Endothelial cell of umbilical vein (primary cell): ENCODE measurements around the gene SUGCT. TPM values are rescaled to one million over a fixed set of nuclear protein-coding genes. Genes with fewer than 3 reads are reported as not detected.

ENCODE experiments used
- BruUV-seq: library from RNA; stranded (reverse); fragments of 400-500 nt; replicated peaks from 2 replicates; lab custom pipeline; 2021; lab: Mats Ljungman, UMichigan
- CTCF ChIA-PET: fragments of 300-600, 350-600 bp; sonication (Branson Sonifier 250); formaldehyde crosslinking; loops from one replicate; lab custom pipeline; 2021; ENCODE audit warnings: antibody characterized with exemption, inconsistent platforms; lab: Charles Lee
- POLR2A ChIA-PET: fragments of 300-600, 350-600 bp; sonication (Branson Sonifier 250); formaldehyde crosslinking; loops from one replicate; lab custom pipeline; 2021; ENCODE audit warnings: antibody characterized with exemption, inconsistent platforms; lab: Charles Lee
- DNase-seq: peaks from one replicate; pipeline ENCODE4 v3.0.0-alpha.2; 2011; ENCODE audit warnings: low read depth, low spot score
- FAIRE-seq: peaks from 2 replicates; lab custom pipeline; 2011; peaks lifted over from hg19 to GRCh38; lab: Jason Lieb, UNC
- H2AFZ ChIP-seq: 2 replicates; pipeline ENCODE4 v1.6.0; 2012; ENCODE audit warnings: low read depth, low read length, control low read depth, inconsistent platforms
- H3K27ac ChIP-seq: 2 replicates; pipeline ENCODE4 v1.5.1; 2011; ENCODE audit warnings: low read depth, mild to moderate bottlenecking, control low read depth, low read length, moderate library complexity; ENCODE audit not compliant: insufficient read depth
- H3K27me3 ChIP-seq, 2 experiments: 2 replicates each; pipeline versions ENCODE4 v1.6.0 to v1.6.1; 2011; ENCODE audit warnings: low read length in 2 of 2, mixed read lengths in 1 of 2; ENCODE audit not compliant: control insufficient read depth in 2 of 2, insufficient read depth in 2 of 2
- H3K36me3 ChIP-seq, 2 experiments: 2 replicates in 1 of 2; 3 replicates in 1 of 2; pipeline ENCODE4 v1.5.1; 2011; ENCODE audit warnings: low read length in 2 of 2, mild to moderate bottlenecking in 1 of 2, moderate library complexity in 1 of 2; ENCODE audit not compliant: control insufficient read depth in 2 of 2, insufficient read depth in 2 of 2; ENCODE audit errors: extremely low read depth in 1 of 2
- H3K4me1 ChIP-seq: 3 replicates; pipeline ENCODE4 v1.5.1; 2011; ENCODE audit warnings: mild to moderate bottlenecking, low read length; ENCODE audit not compliant: control insufficient read depth, insufficient read depth; ENCODE audit errors: extremely low read depth
- H3K4me2 ChIP-seq: 2 replicates; pipeline ENCODE4 v1.6.1; 2011; ENCODE audit warnings: low read length, control low read depth, mixed read lengths; ENCODE audit not compliant: insufficient read depth
- H3K4me3 ChIP-seq, 3 experiments: fragments of 200-600 bp in 1 of 3; sonication (generic), shearing (Covaris generic) in 1 of 3; replicated peaks in 1 of 3; 2 replicates each; pipeline ENCODE4 v1.5.1; 2011 to 2016; ENCODE audit warnings: control low read depth in 3 of 3, low read length in 3 of 3, mild to moderate bottlenecking in 2 of 3, inconsistent platforms in 1 of 3, low read depth in 1 of 3, moderate library complexity in 1 of 3; ENCODE audit not compliant: insufficient read depth in 1 of 3
- H3K79me2 ChIP-seq: 2 replicates; pipeline ENCODE4 v1.6.0; 2012; ENCODE audit warnings: low read length, inconsistent platforms; ENCODE audit not compliant: control insufficient read depth, insufficient read depth
- H3K9ac ChIP-seq: replicated peaks from 2 replicates; pipeline ENCODE3; 2011; ENCODE audit warnings: low read length, control low read depth; ENCODE audit not compliant: insufficient read depth; ENCODE audit errors: extremely low read depth
- H3K9me1 ChIP-seq: replicated peaks from 3 replicates; pipeline ENCODE4 v1.6.0; 2011; ENCODE audit warnings: mild to moderate bottlenecking, low read length; ENCODE audit not compliant: control insufficient read depth, insufficient read depth; ENCODE audit errors: extremely low read depth
- H3K9me3 ChIP-seq: replicated peaks from 2 replicates; pipeline ENCODE4 v1.5.1; 2012; ENCODE audit warnings: low read length, inconsistent platforms; ENCODE audit not compliant: control insufficient read depth, insufficient read depth
- H4K20me1 ChIP-seq: replicated peaks from 2 replicates; pipeline ENCODE3; 2011; ENCODE audit warnings: mild to moderate bottlenecking, low read length; ENCODE audit not compliant: control insufficient read depth, insufficient read depth; ENCODE audit errors: extremely low read depth
- EZH2 ChIP-seq: IDR thresholded peaks from 2 replicates; pipeline ENCODE4 v1.6.1; 2012; ENCODE audit warnings: borderline replicate concordance, low read depth, mild to moderate bottlenecking, moderate library complexity, low read length, inconsistent platforms; ENCODE audit not compliant: severe bottlenecking
- FOS ChIP-seq: IDR thresholded peaks from 2 replicates; pipeline ENCODE4 v1.6.1; 2011; ENCODE audit warnings: mild to moderate bottlenecking, low read length, moderate library complexity, borderline replicate concordance; ENCODE audit not compliant: insufficient read depth
- GATA2 ChIP-seq: IDR thresholded peaks from 2 replicates; pipeline ENCODE4 v1.7.0; 2011; ENCODE audit warnings: low read depth, mild to moderate bottlenecking, moderate library complexity, mixed read lengths, low read length; ENCODE audit not compliant: insufficient read length, insufficient read depth
- JUN ChIP-seq: IDR thresholded peaks from 2 replicates; pipeline ENCODE4 v1.6.1; 2011; ENCODE audit warnings: borderline replicate concordance, low read depth; ENCODE audit not compliant: insufficient read length, insufficient read depth
- MYC ChIP-seq: IDR thresholded peaks from one replicate; pipeline ENCODE4 v1.6.1; 2011; ENCODE audit warnings: mild to moderate bottlenecking, low read depth, low read length
- POLR2A ChIP-seq: IDR thresholded peaks from 2 replicates; pipeline ENCODE4 v1.6.1; 2012; ENCODE audit warnings: low read depth, mild to moderate bottlenecking, control low read depth, low read length
- POLR2AphosphoS5 ChIP-seq: IDR thresholded peaks from 2 replicates; pipeline ENCODE4 v1.6.1; 2012; ENCODE audit warnings: low read depth, mild to moderate bottlenecking, control low read depth, low read length, moderate library complexity; ENCODE audit not compliant: insufficient read depth
- dilution Hi-C: fragments of 300-500 bp; cut with MboI; formaldehyde crosslinking; loops from one replicate; pipeline ENCODE4 v1.15.0; 2019; ENCODE audit warnings: low sequenced_read_pairs; ENCODE audit not compliant: extremely low pct_ligation_motif_present
- intact Hi-C: fragments of 100-400 bp; cut with micrococcal nuclease; formaldehyde crosslinking; loops from one replicate; pipeline ENCODE4 v1.10.0; 2022
- polyA plus RNA-seq, 4 experiments: library from polyadenylated mRNA; depleted of rRNA in 3 of 4; stranded (reverse) in 3 of 4; unstranded in 1 of 4; fragments of >200 nt; gene quantifications; 2 replicates each; pipeline versions ENCODE4 v1.2.1 to v1.2.3, GENCODE V29; 2011 to 2012; ENCODE audit warnings: missing spikeins in 1 of 4
- total RNA-seq: library from RNA; stranded (reverse); gene quantifications from 2 replicates; pipeline ENCODE4 v1.2.3, GENCODE V29; 2021
- TF ChIP-seq, protein P1 (sequence below), 2 donors: IDR thresholded peaks; 1 replicate in 1 of 2; 2 replicates in 1 of 2; pipeline ENCODE4 v1.5.1; 2011; ENCODE audit warnings: low read length in 2 of 2, mild to moderate bottlenecking in 2 of 2, moderate library complexity in 2 of 2, control low read depth in 1 of 2, inconsistent platforms in 1 of 2, low read depth in 1 of 2; ENCODE audit not compliant: insufficient read depth in 1 of 2; ENCODE audit errors: extremely low read depth in 1 of 2
- TF ChIP-seq, protein P2 (sequence below): IDR thresholded peaks from 2 replicates; pipeline ENCODE4 v1.6.1; 2011; ENCODE audit not compliant: insufficient read depth, insufficient read length

The SUGCT gene
- total and polyA plus RNA-seq, 2 donors (not counting 3 experiments of a cell fraction or from before 2014, with no cell fraction given), result 1.2 to 1.4 TPM

DNA sequence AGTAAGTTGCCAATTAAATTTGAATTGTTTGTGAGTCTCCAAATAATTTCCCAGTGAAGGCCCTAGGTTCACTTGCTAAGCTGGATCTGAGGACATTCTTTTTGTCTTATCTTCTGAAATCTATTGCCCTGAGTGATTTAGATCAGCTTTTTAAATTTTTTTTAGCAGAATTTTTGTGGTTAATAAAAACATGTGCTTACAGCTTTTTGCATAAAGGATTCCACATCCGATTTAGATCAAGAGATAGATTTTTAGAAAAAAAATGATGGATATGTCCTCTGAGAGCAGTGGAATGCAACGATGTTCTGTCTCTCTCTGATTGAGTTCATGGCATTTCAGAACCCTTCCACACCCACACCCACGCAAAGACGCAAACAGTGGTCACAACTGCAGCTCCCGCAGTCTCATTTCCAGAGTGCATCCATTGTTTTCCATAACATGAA lies 358.8 kb downstream of the SUGCT start:
- H3K79me2 ChIP-seq, result no peaks in the 10 kb centered on the region
- no peak overlapping the region for H3K4me2 ChIP-seq
- POLR2A ChIA-PET, result no interaction called here
- H3K9me1 ChIP-seq, result no peaks in the 10 kb centered on the region
- no peak for DNase-seq
- no peaks in the 10 kb centered on the region for H3K4me1 ChIP-seq
- H3K9ac ChIP-seq, result no peak overlapping the region
- H3K4me3 ChIP-seq, result no peak overlapping the region
- H3K36me3 ChIP-seq, result no peaks in the 10 kb centered on the region
- BruUV-seq, result no TSS peak
- H3K27ac ChIP-seq, result no peak overlapping the region
- H3K9me3 ChIP-seq, result no peaks in the 10 kb centered on the region
- dilution Hi-C loops (no loop called here), intact Hi-C loops (no loop called here)
- TF ChIP-seq FOS, result no peak
- TF ChIP-seq POLR2AphosphoS5, result no peak
- TF ChIP-seq, protein P1, sequence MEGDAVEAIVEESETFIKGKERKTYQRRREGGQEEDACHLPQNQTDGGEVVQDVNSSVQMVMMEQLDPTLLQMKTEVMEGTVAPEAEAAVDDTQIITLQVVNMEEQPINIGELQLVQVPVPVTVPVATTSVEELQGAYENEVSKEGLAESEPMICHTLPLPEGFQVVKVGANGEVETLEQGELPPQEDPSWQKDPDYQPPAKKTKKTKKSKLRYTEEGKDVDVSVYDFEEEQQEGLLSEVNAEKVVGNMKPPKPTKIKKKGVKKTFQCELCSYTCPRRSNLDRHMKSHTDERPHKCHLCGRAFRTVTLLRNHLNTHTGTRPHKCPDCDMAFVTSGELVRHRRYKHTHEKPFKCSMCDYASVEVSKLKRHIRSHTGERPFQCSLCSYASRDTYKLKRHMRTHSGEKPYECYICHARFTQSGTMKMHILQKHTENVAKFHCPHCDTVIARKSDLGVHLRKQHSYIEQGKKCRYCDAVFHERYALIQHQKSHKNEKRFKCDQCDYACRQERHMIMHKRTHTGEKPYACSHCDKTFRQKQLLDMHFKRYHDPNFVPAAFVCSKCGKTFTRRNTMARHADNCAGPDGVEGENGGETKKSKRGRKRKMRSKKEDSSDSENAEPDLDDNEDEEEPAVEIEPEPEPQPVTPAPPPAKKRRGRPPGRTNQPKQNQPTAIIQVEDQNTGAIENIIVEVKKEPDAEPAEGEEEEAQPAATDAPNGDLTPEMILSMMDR (IDR thresholded peaks at IDR 0.05; ENCODE audit: extremely low read depth in 1 of 2, insufficient read depth in 1 of 2, low read depth in 1 of 2, low read length in 2 of 2), result no peak
- TF ChIP-seq EZH2, result no peak
- no peak for TF ChIP-seq GATA2
- TF ChIP-seq JUN, result no peak
- TF ChIP-seq, protein P2, sequence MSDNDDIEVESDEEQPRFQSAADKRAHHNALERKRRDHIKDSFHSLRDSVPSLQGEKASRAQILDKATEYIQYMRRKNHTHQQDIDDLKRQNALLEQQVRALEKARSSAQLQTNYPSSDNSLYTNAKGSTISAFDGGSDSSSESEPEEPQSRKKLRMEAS, result no peak
- TF ChIP-seq MYC, result no peak
- no peak for TF ChIP-seq POLR2A
- H2AFZ ChIP-seq, result no peak overlapping the region
- H4K20me1 ChIP-seq, result no peaks in the 10 kb centered on the region
- CTCF ChIA-PET, result interaction anchor here (1.0 kb wide), 1 partner anchor 10 kb away, joined by 4 read pairs; no protein-coding TSS in a partner anchor
- no peaks in the 10 kb centered on the region for H3K27me3 ChIP-seq
- no peak for FAIRE-seq
